ENCODE results near the gene ZDHHC13.
A peak's percentile ranks its signal among the peaks of the same experiment; 100 is the strongest.

The ZDHHC13 gene, protein sequence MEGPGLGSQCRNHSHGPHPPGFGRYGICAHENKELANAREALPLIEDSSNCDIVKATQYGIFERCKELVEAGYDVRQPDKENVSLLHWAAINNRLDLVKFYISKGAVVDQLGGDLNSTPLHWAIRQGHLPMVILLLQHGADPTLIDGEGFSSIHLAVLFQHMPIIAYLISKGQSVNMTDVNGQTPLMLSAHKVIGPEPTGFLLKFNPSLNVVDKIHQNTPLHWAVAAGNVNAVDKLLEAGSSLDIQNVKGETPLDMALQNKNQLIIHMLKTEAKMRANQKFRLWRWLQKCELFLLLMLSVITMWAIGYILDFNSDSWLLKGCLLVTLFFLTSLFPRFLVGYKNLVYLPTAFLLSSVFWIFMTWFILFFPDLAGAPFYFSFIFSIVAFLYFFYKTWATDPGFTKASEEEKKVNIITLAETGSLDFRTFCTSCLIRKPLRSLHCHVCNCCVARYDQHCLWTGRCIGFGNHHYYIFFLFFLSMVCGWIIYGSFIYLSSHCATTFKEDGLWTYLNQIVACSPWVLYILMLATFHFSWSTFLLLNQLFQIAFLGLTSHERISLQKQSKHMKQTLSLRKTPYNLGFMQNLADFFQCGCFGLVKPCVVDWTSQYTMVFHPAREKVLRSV

DNA sequence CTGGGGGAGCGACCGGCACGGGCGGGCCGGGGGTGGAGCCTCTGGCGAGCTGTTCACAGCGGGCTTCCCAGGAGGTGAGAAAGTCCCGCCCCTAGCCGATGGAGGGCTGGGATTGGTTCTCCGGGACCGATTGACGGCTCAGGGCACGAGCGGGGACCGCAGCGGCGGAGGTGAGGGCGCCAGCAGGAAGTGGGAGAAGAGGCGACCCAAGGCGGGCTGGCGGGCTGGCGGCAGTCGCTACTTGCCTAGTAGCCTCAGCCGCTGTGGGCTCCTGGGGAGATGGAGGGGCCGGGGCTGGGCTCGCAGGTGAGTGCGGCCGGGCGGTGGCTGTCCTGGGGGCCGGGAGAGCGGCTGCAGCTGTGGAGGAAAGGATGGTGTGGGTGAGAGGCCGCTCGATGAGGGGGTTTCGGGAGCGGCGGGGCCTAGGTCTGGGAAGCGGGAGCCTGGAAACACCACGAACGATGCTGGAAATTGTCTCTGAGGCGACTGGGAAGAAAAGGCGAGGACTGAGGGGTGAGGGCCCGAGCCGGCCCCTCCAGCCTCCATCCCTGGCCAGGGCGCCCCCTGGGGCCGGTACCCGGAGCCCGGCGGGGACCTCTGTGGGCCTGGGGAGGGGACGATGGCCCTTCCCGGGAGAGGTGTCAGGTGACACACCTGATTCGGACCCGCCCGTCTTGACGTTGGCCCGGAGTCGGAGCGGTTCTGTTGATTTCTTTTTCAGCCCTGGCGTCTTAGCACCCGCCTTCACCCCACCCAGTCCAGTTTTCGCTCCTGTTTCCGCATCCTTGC, at the start of gene ZDHHC13:
TSS of gene ZDHHC13 (plus strand) at position 198 of the 789 bp plus-strand sequence. CDS start at position 280, 82 bp downstream.
- H3K9me3 Mint-ChIP-seq: peaks cover 3% of the 10 kb centered on the region
- peaks cover 7% of the 10 kb centered on the region for H3K36me3 Mint-ChIP-seq (ENCODE audit: low read depth)

DNA sequence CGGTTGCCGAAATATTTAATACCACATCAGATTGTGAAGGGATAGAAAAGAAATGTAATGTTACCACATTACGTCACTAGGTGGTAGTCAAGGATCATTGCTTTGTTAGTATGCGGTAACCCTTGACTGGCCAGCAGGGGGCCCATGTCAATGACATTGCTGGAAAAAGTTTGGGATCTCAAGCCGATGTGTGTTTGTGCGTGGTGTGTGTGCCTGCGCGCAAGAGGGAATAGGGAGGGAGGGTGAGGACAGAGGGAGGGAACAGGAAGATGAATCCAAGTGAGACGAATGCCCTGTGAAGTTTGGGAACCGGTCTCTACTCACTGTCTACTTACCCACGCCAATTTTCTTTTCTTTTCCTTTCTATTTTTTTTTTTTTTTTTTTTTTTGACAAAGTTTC, 45.7 kb upstream of the ZDHHC13 start:
- Mint-ChIP-seq H3K27me3 (ENCODE audit: low read depth) (peaks cover 35% of the 10 kb centered on the region), H3K36me3 (ENCODE audit: low read depth) (no peaks in the 10 kb centered on the region), H3K4me1 (no peaks in the 10 kb centered on the region), H3K4me3 (peak overlapping the region in 1 of 3 experiments; percentile 34), H3K9me3 (peaks cover 11% of the 10 kb centered on the region), H3K27ac (no peak overlapping the region)
- TF ChIP-seq, protein P1, sequence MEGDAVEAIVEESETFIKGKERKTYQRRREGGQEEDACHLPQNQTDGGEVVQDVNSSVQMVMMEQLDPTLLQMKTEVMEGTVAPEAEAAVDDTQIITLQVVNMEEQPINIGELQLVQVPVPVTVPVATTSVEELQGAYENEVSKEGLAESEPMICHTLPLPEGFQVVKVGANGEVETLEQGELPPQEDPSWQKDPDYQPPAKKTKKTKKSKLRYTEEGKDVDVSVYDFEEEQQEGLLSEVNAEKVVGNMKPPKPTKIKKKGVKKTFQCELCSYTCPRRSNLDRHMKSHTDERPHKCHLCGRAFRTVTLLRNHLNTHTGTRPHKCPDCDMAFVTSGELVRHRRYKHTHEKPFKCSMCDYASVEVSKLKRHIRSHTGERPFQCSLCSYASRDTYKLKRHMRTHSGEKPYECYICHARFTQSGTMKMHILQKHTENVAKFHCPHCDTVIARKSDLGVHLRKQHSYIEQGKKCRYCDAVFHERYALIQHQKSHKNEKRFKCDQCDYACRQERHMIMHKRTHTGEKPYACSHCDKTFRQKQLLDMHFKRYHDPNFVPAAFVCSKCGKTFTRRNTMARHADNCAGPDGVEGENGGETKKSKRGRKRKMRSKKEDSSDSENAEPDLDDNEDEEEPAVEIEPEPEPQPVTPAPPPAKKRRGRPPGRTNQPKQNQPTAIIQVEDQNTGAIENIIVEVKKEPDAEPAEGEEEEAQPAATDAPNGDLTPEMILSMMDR (IDR thresholded peaks at IDR 0.05; ENCODE audit: unreplicated experiment in 3 of 3): peak; percentile 89 to 98 (median 92)

More for the DNA sequence above, at the start of gene ZDHHC13:
- Mint-ChIP-seq H3K27ac (peak within 1 kb of the TSS in 2 of 3 experiments; percentile 55 to 65), H3K4me1 (peaks cover 16% of the 10 kb centered on the region), H3K27me3 (ENCODE audit: low read depth) (peaks cover 13% of the 10 kb centered on the region), H3K4me3 (peak within 1 kb of the TSS; percentile 95 to 97 (median 96))
- TF ChIP-seq, protein P1 (IDR thresholded peaks at IDR 0.05; ENCODE audit: unreplicated experiment in 3 of 3): peak in 2 of 3 experiments; percentile 27 to 46

DNA sequence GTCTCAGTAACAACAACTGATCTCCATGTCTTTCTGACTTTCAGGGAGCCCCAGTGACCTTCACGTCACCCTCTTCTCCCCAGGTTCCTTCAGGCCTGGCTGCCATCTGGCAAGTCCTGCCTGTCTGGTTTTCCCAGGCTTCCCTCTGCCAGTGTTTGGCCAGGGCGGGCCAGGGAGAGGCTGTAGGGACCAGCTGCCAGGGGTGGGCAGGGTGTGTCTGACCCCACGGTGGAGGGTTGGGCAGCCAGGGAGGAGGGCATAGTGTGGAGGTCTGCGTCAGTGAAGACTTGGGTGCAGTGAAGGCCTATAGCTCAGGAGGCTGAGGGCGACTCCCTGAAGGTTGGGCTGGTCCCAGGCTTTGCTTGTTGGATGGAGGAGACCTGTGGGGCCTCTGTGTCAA, 44.5 kb upstream of the ZDHHC13 start:
- Mint-ChIP-seq H3K36me3 (ENCODE audit: low read depth) (no peaks in the 10 kb centered on the region), H3K27me3 (ENCODE audit: low read depth) (peaks cover 31% of the 10 kb centered on the region), H3K9me3 (peaks cover 11% of the 10 kb centered on the region), H3K27ac (no peak overlapping the region), H3K4me3 (no peak overlapping the region), H3K4me1 (no peaks in the 10 kb centered on the region)
- TF ChIP-seq, protein P1 (IDR thresholded peaks at IDR 0.05; ENCODE audit: unreplicated experiment in 3 of 3): no peak

DNA sequence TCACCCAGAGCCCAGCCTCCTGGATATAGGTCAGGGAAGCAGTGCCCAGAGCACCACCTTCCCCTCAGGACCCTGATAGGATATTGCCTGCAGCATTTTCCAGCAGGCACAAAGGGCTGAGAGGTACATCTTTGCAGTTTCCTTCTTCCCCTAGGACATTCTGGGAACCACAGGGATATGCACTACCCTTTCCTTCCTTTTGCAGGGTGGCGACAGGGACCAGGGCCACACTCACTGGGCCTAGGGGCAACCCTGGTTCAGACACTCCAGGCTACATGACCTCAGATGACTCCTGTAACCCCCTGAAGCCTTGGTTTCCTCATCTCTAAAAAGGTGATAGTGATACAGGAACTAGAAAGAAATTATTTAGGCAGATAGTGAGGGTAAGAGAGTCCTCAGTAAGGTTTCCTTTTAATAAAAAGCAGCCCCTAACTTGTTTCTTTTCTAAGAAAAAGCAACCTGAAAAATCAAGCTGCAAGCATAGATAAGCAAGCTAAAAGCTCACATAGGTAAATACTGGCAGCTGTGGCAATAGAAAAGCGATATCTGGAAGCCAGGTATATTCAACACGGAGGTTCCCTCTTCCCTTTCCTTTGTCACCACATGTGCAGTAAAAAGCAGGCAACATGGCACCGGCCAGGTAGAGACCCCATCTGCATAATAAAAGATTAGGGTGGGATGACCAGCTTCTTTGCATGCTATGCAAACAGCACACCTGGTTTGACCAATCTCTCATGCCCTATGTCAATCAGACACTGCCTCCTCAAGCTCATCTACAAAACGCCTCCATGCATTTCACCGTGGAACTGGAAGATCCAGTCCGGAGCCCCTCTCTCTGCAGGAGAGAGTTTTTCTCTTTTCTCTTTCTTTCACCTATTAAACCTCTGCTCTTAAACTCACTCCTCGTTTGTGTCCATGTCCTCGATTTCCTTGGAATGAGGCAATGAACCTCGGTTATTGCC, 43.2 kb upstream of the ZDHHC13 start:
- Mint-ChIP-seq H3K4me3 (no peak overlapping the region), H3K4me1 (peaks cover 2% of the 10 kb centered on the region), H3K9me3 (peaks cover 7% of the 10 kb centered on the region), H3K27me3 (ENCODE audit: low read depth) (peaks cover 25% of the 10 kb centered on the region), H3K27ac (no peak overlapping the region), H3K36me3 (ENCODE audit: low read depth) (no peaks in the 10 kb centered on the region)
- TF ChIP-seq, protein P1 (IDR thresholded peaks at IDR 0.05; ENCODE audit: unreplicated experiment in 3 of 3): no peak

DNA sequence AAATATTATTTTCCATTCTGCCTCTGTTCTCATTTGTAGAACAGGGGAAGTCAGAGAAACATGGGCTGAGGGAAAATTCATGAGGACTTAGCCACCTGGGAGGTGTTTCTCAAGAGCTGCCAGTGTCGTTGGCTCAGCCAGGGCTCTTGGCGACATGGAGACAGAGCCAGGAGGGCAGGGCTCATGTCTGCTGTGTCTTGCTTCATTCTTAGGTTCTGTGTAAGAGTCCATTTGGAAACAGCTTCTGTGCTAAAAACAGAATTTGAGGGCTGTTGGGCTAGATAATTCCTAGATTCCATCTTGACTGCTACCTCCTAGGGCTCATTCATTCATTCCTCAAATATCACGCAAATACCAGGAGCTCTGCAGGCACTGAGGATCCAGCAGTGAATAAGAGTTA, 41.3 kb upstream of the ZDHHC13 start:
- TF ChIP-seq, protein P1 (IDR thresholded peaks at IDR 0.05; ENCODE audit: unreplicated experiment in 3 of 3): no peak
- Mint-ChIP-seq H3K27me3 (ENCODE audit: low read depth) (peaks cover 22% of the 10 kb centered on the region), H3K9me3 (no peaks in the 10 kb centered on the region)

More for the DNA sequence above, 41.3 kb upstream of the ZDHHC13 start:
- Mint-ChIP-seq H3K27ac (no peak overlapping the region), H3K4me1 (peaks cover 5% of the 10 kb centered on the region), H3K4me3 (no peak overlapping the region), H3K36me3 (ENCODE audit: low read depth) (no peaks in the 10 kb centered on the region)
